K562 (cell line): Measurements from ENCODE around the gene SH3GLB2. TPM values are rescaled to one million over a fixed set of nuclear protein-coding genes. Genes with fewer than 3 reads are reported as not detected.

Experiments used
- CHAMP1 ChIP-seq: fragments of 450-650 bp; IDR thresholded peaks from 2 replicates; pipeline ENCODE4 v1.6.1; 2016; ENCODE audit warnings: mild to moderate bottlenecking
- CHD1 ChIP-seq: fragments of 200-600 bp; sonication (generic); IDR thresholded peaks from one replicate; pipeline ENCODE4 v1.6.1; 2012; ENCODE audit warnings: mild to moderate bottlenecking, moderate library complexity, low read length, inconsistent platforms
- CXXC5 ChIP-seq: fragments of 250-450 bp; sonication (Bioruptor Pico); IDR thresholded peaks from 2 replicates; pipeline ENCODE4 v1.8.0; 2022; ENCODE audit warnings: inconsistent platforms, mild to moderate bottlenecking, moderate library complexity
- EWSR1 ChIP-seq: fragments of 450-650 bp; IDR thresholded peaks from 2 replicates; pipeline ENCODE4 v1.6.1; 2018; ENCODE audit warnings: borderline replicate concordance, mild to moderate bottlenecking, low read depth, moderate library complexity; ENCODE audit not compliant: partially characterized antibody
- FOS ChIP-seq: IDR thresholded peaks from 3 replicates; pipeline ENCODE4 v1.6.1; 2011; ENCODE audit not compliant: insufficient read length; ENCODE audit errors: extremely low read depth
- FOSL1 ChIP-seq: fragments of 200-800 bp; sonication (Bioruptor generic); conservative IDR thresholded peaks from 2 replicates; pipeline ENCODE4 v1.6.1; 2016; ENCODE audit warnings: missing genetic modification characterization, missing compliant biosample characterization
- HES1 ChIP-seq: fragments of 450-650 bp; IDR thresholded peaks from 2 replicates; pipeline ENCODE4 v1.6.1; 2016; ENCODE audit warnings: low read depth, mild to moderate bottlenecking, moderate library complexity
- HMGN3 ChIP-seq: IDR thresholded peaks from 2 replicates; pipeline ENCODE4 v1.6.1; 2011; ENCODE audit warnings: borderline replicate concordance, low read depth, mild to moderate bottlenecking, mixed read lengths, low read length; ENCODE audit not compliant: insufficient read length; ENCODE audit errors: extremely low read depth
- KAT7 ChIP-seq: sonication (generic); formaldehyde crosslinking; IDR thresholded peaks from 2 replicates; pipeline ENCODE4 v1.8.0; 2022; ENCODE audit warnings: missing genetic modification reagents, mild to moderate bottlenecking, borderline replicate concordance
- MTA3 ChIP-seq: fragments of 450-650 bp; formaldehyde crosslinking; IDR thresholded peaks from 2 replicates; pipeline ENCODE4 v1.6.1; 2017; ENCODE audit warnings: mild to moderate bottlenecking, borderline replicate concordance
- MXI1 ChIP-seq: IDR thresholded peaks from 2 replicates; pipeline ENCODE4 v1.6.1; 2011; ENCODE audit warnings: low read depth, mild to moderate bottlenecking, improper control_type of control experiment, low read length
- MYC ChIP-seq, 2 experiments: fragments of 250-450 bp in 1 of 2; sonication (Bioruptor Pico) in 1 of 2; IDR thresholded peaks; 2 replicates each; pipeline versions ENCODE4 v1.5.1 to v1.6.1; 2012 to 2021; ENCODE audit warnings: low read depth in 2 of 2, borderline replicate concordance in 1 of 2, improper control_type of control experiment in 1 of 2, low read length in 1 of 2, mild to moderate bottlenecking in 1 of 2, moderate library complexity in 1 of 2
- SMAD1 ChIP-seq: fragments of 150-350 bp; IDR thresholded peaks from 2 replicates; pipeline ENCODE4 v1.6.1; 2014; ENCODE audit warnings: low read length, low read depth; ENCODE audit not compliant: partially characterized antibody
- THAP12 ChIP-seq: fragments of 250-450 bp; sonication (Bioruptor Pico); IDR thresholded peaks from 2 replicates; pipeline ENCODE4 v1.9.0; 2021; ENCODE audit warnings: mild to moderate bottlenecking, inconsistent platforms
- ZBTB11 ChIP-seq, 3 experiments: fragments of 200-800 bp in 1 of 3; fragments of 250-450 bp in 1 of 3; fragments of 450-650 bp in 1 of 3; sonication (Bioruptor Pico) in 1 of 3; sonication (Bioruptor generic) in 1 of 3; formaldehyde crosslinking in 1 of 3; IDR thresholded peaks; 2 replicates each; pipeline versions ENCODE4 v1.6.1 to v1.8.0; 2016 to 2022; ENCODE audit warnings: mild to moderate bottlenecking in 2 of 3, missing genetic modification characterization in 2 of 3, missing compliant biosample characterization in 1 of 3, moderate library complexity in 1 of 3
- ZFX ChIP-seq: sonication (generic); formaldehyde crosslinking; IDR thresholded peaks from 2 replicates; pipeline ENCODE4 v1.8.0; 2022; ENCODE audit warnings: mild to moderate bottlenecking, missing genetic modification reagents, moderate library complexity
- ZNF133 ChIP-seq: fragments of 250-450 bp; sonication (Bioruptor Pico); IDR thresholded peaks from 2 replicates; pipeline ENCODE4 v1.4.0; 2020; ENCODE audit warnings: mild to moderate bottlenecking
- ZNF232 ChIP-seq: sonication (generic); formaldehyde crosslinking; IDR thresholded peaks from 2 replicates; pipeline ENCODE4 v1.8.0; 2022; ENCODE audit warnings: mild to moderate bottlenecking, missing genetic modification reagents
- polyA plus RNA-seq, 8 experiments: library from polyadenylated mRNA; depleted of rRNA in 4 of 8; stranded (reverse) in 5 of 8; unstranded in 3 of 8; fragments of >200 nt; fragmentation: Nextera tagmentation in 2 of 8; fragmentation: Illumina TruSeq in 1 of 8; extraction: Ambion mirVana in 2 of 8; extraction: Trizol in 1 of 8; gene quantifications; 2 replicates each; pipeline versions ENCODE4 v1.2.1 to v1.2.3, GENCODE V29; 2011 to 2014; ENCODE audit warnings: inconsistent platforms in 1 of 8, missing spikeins in 1 of 8
- total RNA-seq, 7 experiments: library from RNA; depleted of rRNA in 6 of 7; stranded (reverse); fragments of >200 nt in 6 of 7; fragmentation: Illumina TruSeq in 2 of 7; extraction: Trizol in 2 of 7; gene quantifications; 2 replicates each; pipeline versions ENCODE4 v1.2.1 to v1.2.3, GENCODE V29; 2011 to 2021; ENCODE audit warnings: low replicate concordance in 1 of 7

The SH3GLB2 gene
- total and polyA plus RNA-seq, 9 of the 15 experiments (the other 6 are each of a cell fraction or from before 2014, with no cell fraction given) = 0.20 to 118 (median 58.8) TPM

- peak; percentile 53; the same call in 1 of the 2 replicates for TF ChIP-seq ZNF232 (CRISPR knock-in tag)
- peak; percentile 71; the same call in 1 of the 2 replicates for TF ChIP-seq MTA3
- no peak for TF ChIP-seq CHD1
- no peak for TF ChIP-seq CHAMP1
- peak; percentile 83 for TF ChIP-seq CXXC5 (CRISPR knock-in tag)
- peak; percentile 59; the same call in 1 of the 2 replicates for TF ChIP-seq THAP12
- TF ChIP-seq MYC (IDR thresholded peaks at IDR 0.05; ENCODE audit: low read depth, low read length) = no peak
- TF ChIP-seq MYC (CRISPR knock-in tag; IDR thresholded peaks at IDR 0.05; ENCODE audit: borderline replicate concordance, low read depth) = peak; percentile 65; the same call in 1 of the 2 replicates
- no peak for TF ChIP-seq ZNF133 (CRISPR knock-in tag)
- 0 out of 2 replicates have a peak, but pooled peaks have one; percentile 28 for TF ChIP-seq FOSL1
- peak; percentile 39 to 66 (median 64); a peak in 5 of 6 replicates for TF ChIP-seq ZBTB11 (CRISPR knock-in tag; IDR thresholded peaks at IDR 0.05)
- TF ChIP-seq HES1 = no peak
- no peak for TF ChIP-seq FOS
- TF ChIP-seq KAT7 = no peak
- no peak for TF ChIP-seq MXI1
- TF ChIP-seq ZFX (CRISPR knock-in tag) = peak; percentile 72
- peak; percentile 6 for TF ChIP-seq HMGN3
- TF ChIP-seq EWSR1 = no peak
- TF ChIP-seq SMAD1 = no peak
These were observed 393 bp downstream of the SH3GLB2 start (continued) for GRCh38 chr9:129027685-129028191.
